ENCODE data around the gene SP6. TPM values are rescaled to one million over a fixed set of nuclear protein-coding genes. Genes with fewer than 3 reads are reported as not detected.
A peak's percentile ranks its signal among the peaks of the same experiment; 100 is the strongest.

Gene SP6
- total RNA-seq, 2 experiments from 2014 or later = 0.10 to 0.12 TPM

DNA sequence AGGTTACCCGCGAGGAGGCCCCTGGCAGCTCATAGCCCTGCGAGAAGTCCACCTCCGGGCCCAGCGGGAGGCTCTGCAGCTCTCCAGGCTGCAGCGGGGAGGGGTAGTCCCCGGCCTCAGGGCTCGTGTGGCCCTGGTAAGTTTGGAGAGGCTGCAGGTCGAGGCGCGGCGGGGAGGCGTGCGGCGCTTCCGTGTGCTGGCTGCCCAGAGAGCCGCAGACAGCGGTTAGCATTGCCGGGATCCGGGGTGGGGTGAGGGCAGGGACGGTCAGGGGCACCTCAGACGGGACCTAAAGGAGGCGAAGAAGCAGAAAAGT is 2.8 kb downstream of the SP6 start:
- Mint-ChIP-seq H3K27me3 (peaks cover 67% of the 10 kb centered on the region), H3K9me3 (no peaks in the 10 kb centered on the region), H3K4me3 (no peak overlapping the region), H3K36me3 (no peaks in the 10 kb centered on the region), H3K4me1 (ENCODE audit: low read depth) (peaks cover 24% of the 10 kb centered on the region), H3K27ac (no peak overlapping the region)
- intact Hi-C loops (cut with micrococcal nuclease) = loop anchor here (10.0 kb wide), 1 partner anchor 257 kb away; the partner anchor contains the start of genes CBX1 and SNX11
- ChIA-PET CTCF (interaction anchor here (1.2 to 18.4 kb wide), 9 partner anchors 5 to 101 kb away, joined by 3 to 672 read pairs (median 4); partner anchors contain the start of genes LRRC46, MRPL10, SP2 and SP6), POLR2A (no interaction called here)
- no peak for DNase-seq

DNA sequence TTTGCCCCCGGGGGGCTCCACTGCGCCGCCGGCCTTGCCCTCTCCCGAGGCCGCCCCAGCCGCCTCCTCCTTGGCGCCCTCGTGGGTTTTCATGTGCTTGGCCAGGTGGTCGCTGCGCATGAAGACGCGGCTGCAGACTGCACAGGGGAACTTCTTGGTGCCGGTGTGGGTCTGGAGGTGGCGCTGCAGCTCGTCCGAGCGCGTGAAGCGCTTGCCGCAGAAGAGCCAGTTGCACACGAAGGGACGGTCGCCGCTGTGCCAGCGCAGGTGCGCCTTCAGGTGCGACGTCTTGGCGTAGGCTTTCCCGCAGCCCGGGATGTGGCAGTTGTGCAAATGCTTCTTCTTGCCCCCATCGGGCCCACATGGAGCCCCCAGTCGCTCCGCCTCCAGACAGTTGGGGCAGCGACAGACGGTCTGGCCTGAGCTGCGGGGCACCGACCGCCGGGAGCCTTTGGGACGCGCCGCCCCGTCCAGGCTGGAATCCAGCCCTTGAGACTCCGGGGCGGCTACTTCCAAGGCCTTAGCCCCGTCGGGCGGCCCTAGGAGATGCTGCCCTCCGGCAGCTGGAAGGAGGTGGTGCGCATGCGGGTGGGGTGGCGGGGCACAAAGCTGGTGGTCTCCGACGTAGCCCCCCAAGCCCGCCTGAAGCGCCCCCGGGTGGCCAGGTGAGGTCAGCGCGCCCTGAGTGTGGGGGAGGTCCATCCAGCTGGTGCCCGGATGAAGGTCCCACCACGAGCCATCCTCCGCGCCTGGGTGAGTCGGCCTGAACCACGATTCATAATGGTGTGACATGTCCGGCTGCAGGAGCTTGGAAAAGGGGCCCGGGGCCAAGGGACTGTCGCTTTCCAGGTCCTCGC is 3.4 kb downstream of the SP6 start:
- Mint-ChIP-seq H3K4me3 (no peak overlapping the region), H3K27me3 (peaks cover 62% of the 10 kb centered on the region), H3K27ac (no peak overlapping the region), H3K9me3 (no peaks in the 10 kb centered on the region), H3K36me3 (no peaks in the 10 kb centered on the region), H3K4me1 (ENCODE audit: low read depth) (peaks cover 28% of the 10 kb centered on the region)
- intact Hi-C loops (cut with micrococcal nuclease) = loop anchor here (10.0 kb wide), 1 partner anchor 257 kb away; the partner anchor contains the start of genes CBX1 and SNX11
- ChIA-PET CTCF (interaction anchor here (0.6 to 18.4 kb wide), 13 partner anchors 6 to 131 kb away, joined by 3 to 672 read pairs (median 4); partner anchors contain the start of genes CDK5RAP3, LRRC46, MRPL10 and SP2), POLR2A (interaction anchor here (1.3 to 1.5 kb wide), 2 partner anchors 16 to 48 kb away, joined by 3 to 8 read pairs; partner anchors contain the start of genes LRRC46, MRPL10 and SP2)
- peak; percentile 59 for DNase-seq

DNA sequence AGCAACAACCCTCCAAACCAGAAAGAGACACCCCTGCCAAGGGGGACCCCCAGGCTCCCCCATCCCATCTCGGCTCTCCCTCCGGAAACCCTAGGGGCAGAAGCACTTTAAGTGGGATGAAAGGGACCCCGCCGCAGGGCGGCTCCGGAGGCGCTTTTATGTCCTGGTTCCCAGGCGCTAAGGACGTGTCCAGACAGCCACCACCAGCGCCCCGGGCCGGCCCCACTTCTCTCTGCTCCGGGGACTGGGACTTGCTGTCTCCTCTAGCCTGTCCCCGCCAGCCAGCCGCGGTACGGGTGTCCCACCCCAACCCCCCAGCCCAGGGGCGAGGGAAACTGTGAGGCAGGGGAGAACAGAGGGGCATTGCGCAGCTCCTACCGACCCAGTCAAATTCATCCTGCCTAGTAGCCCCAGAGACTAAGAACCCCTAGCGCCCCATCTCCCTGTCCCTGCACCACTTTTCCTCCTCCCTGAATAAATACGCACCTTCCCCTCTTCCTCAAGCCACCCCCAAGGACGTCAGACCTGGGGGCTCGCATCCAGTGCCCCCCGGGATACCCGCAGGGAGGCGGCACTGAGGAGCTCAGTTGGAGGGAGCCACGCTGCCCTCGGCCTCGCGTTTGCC is 4.1 kb downstream of the SP6 start:
- H3K27ac Mint-ChIP-seq = no peak overlapping the region
- DNase-seq = no peak
- CTCF ChIA-PET = interaction anchor here (0.6 to 18.4 kb wide), 12 partner anchors 7 to 131 kb away, joined by 3 to 672 read pairs (median 4); partner anchors contain the start of genes CDK5RAP3, LRRC46, MRPL10 and SP2
- no peaks in the 10 kb centered on the region for H3K36me3 Mint-ChIP-seq
- peaks cover 28% of the 10 kb centered on the region for H3K4me1 Mint-ChIP-seq (ENCODE audit: low read depth)
- H3K4me3 Mint-ChIP-seq = no peak overlapping the region
- intact Hi-C loops (cut with micrococcal nuclease) = loop anchor here (10.0 kb wide), 1 partner anchor 258 kb away; the partner anchor contains the start of genes CBX1 and SNX11
- POLR2A ChIA-PET = interaction anchor here (1.3 to 1.5 kb wide), 2 partner anchors 16 to 49 kb away, joined by 3 to 8 read pairs; partner anchors contain the start of genes LRRC46, MRPL10 and SP2
- no peaks in the 10 kb centered on the region for H3K9me3 Mint-ChIP-seq
- peaks cover 55% of the 10 kb centered on the region for H3K27me3 Mint-ChIP-seq

DNA sequence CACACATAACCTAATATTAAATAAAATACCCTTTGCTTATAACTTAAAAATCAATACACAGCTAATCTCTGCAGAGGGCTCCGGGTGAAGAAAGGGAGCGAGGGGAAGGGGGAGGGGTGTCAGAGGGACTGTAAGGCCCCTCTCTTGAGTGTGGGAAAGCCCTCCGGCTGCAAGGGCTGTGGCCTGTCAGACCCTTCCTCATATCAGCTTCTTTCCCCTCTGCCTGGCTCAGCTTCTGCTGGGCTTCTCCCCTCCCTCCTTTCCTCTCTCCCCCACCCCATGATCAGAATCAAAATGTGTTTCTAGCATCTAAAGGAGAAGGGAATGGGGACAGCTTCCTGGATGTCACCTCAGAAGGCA is 5.3 kb downstream of the SP6 start:
- Mint-ChIP-seq H3K27ac (no peak overlapping the region), H3K4me3 (no peak overlapping the region), H3K9me3 (no peaks in the 10 kb centered on the region), H3K36me3 (no peaks in the 10 kb centered on the region), H3K4me1 (ENCODE audit: low read depth) (peaks cover 33% of the 10 kb centered on the region), H3K27me3 (peaks cover 53% of the 10 kb centered on the region)
- CTCF ChIA-PET = interaction anchor here (0.8 to 18.4 kb wide), 5 partner anchors 8 to 43 kb away, joined by 3 to 672 read pairs (median 15); partner anchors contain the start of genes SP2 and SP6
- intact Hi-C loops (cut with micrococcal nuclease) = loop anchor here (10.0 kb wide), 1 partner anchor 259 kb away; the partner anchor contains the start of genes CBX1 and SNX11
- POLR2A ChIA-PET = no interaction called here
- no peak for DNase-seq

DNA sequence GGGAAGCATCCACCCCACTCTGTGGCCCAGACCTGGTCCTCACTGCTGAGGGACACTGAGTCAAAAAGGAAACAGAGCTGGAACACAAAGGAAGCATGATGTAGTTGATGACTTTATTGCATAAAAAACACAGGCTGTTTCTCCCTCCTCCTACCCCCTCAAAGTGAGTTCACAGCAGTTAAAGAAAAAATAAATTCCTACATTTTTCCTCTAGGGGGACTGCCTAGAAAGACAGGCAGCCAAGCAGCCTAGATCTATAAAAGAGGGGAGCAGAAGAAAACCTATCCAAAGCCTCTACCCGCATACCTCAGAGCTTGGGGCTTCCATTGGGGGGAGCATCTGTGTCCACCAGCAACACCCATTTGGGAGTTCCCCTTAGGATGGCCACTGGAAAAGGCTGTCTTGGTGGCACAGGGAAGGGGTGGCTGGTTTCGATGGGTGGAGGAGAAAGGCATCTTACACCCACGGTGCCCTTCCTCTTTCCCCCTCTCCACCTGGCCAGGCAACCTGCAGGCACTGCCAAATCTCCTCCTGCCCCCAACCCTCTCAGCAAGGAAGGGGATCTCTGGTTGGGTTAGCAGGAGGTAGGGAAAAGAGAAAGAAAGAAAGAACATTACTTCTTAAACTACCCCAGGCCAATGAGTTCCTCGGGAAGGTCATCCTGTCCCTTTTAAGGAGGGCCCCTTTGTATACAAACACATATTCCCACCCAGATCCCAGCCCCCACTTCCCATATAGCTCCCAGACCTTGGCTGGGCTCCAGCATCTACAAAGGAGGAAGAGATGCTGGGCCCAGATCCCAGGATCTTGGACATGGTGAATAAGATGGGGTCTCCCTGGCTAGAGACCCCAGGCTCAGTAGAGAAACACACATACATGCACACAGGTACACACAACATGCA is 5.9 kb downstream of the SP6 start:
- no peak overlapping the region for H3K27ac Mint-ChIP-seq
- H3K4me3 Mint-ChIP-seq = no peak overlapping the region
- POLR2A ChIA-PET = interaction anchor here (1.1 kb wide), 1 partner anchor 49 kb away, joined by 3 read pairs; no protein-coding TSS in a partner anchor
- no peaks in the 10 kb centered on the region for H3K9me3 Mint-ChIP-seq
- intact Hi-C loops (cut with micrococcal nuclease) = loop anchor here (5.0 to 10.0 kb wide), 2 partner anchors 177 to 260 kb away; partner anchors contain the start of genes CBX1 and SNX11
- peaks cover 47% of the 10 kb centered on the region for H3K27me3 Mint-ChIP-seq
- DNase-seq = no peak
- H3K36me3 Mint-ChIP-seq = no peaks in the 10 kb centered on the region
- CTCF ChIA-PET = interaction anchor here (0.6 to 18.4 kb wide), 5 partner anchors 9 to 43 kb away, joined by 3 to 672 read pairs (median 15); partner anchors contain the start of genes SP2 and SP6
- peaks cover 34% of the 10 kb centered on the region for H3K4me1 Mint-ChIP-seq (ENCODE audit: low read depth)

DNA sequence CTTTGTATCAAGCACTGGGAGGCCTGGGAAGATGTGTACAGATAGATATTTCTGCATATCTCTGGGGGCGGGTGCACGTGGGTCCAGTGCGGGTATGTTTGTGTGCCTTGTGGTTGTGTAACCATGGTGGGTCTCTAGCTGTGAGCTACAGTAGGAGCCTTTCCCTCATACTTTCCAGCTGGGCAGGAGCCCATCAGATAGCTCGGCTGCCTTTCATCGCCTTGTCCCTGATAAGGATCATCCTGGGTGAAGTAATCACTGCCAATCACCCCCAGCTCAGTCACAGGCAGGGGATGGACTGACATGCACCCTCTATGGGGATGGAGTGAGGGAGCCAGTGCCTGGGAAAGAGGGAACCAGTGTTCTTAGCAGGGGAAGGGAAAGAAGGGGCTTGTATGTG is 6.7 kb downstream of the SP6 start:
- no peaks in the 10 kb centered on the region for H3K36me3 Mint-ChIP-seq
- ChIA-PET CTCF (interaction anchor here (2.5 to 18.4 kb wide), 3 partner anchors 9 to 44 kb away, joined by 14 to 672 read pairs (median 99); partner anchors contain the start of genes SP2 and SP6), POLR2A (interaction anchor here (1.1 kb wide), 1 partner anchor 50 kb away, joined by 3 read pairs; no protein-coding TSS in a partner anchor)
- peaks cover 39% of the 10 kb centered on the region for H3K27me3 Mint-ChIP-seq
- no peak for DNase-seq
- intact Hi-C loops (cut with micrococcal nuclease) = loop anchor here (5.0 to 10.0 kb wide), 2 partner anchors 178 to 261 kb away; partner anchors contain the start of genes CBX1 and SNX11
- H3K27ac Mint-ChIP-seq = no peak overlapping the region
- peaks cover 37% of the 10 kb centered on the region for H3K4me1 Mint-ChIP-seq (ENCODE audit: low read depth)
- no peak overlapping the region for H3K4me3 Mint-ChIP-seq
- H3K9me3 Mint-ChIP-seq = no peaks in the 10 kb centered on the region

DNA sequence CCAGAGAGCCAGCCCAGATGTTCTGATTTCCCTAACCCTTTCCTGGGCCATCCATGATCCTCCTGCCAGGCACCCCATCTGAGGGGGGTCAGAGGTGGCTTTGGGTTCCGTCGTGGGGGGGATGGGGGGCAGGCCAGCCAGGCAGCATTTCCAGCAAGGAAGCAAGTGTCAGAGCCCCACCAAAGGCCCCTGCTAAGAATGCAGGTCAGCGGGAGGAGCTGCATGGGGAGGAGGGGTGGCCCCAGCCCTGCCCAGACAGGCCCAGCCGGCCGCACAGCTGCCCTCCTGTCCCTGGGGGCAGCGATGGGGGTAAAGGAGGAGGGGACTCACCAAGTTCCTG is 7.6 kb downstream of the SP6 start:
- Mint-ChIP-seq H3K27ac (no peak overlapping the region), H3K36me3 (no peaks in the 10 kb centered on the region), H3K4me3 (no peak overlapping the region), H3K4me1 (ENCODE audit: low read depth) (peaks cover 37% of the 10 kb centered on the region), H3K9me3 (no peaks in the 10 kb centered on the region), H3K27me3 (peaks cover 30% of the 10 kb centered on the region)
- CTCF ChIA-PET = interaction anchor here (0.6 to 18.4 kb wide), 15 partner anchors 10 to 175 kb away, joined by 3 to 672 read pairs (median 6); partner anchors contain the start of genes CDK5RAP3, LRRC46, MRPL10 and OSBPL7
- intact Hi-C loops (cut with micrococcal nuclease) = loop anchor here (2.0 to 10.0 kb wide), 4 partner anchors 97 to 261 kb away; partner anchors contain the start of genes CBX1, CDK5RAP3, PNPO and SNX11
- DNase-seq = no peak
- POLR2A ChIA-PET = interaction anchor here (1.4 kb wide), 1 partner anchor 52 kb away, joined by 10 read pairs; the partner anchor contains the start of gene SP2

DNA sequence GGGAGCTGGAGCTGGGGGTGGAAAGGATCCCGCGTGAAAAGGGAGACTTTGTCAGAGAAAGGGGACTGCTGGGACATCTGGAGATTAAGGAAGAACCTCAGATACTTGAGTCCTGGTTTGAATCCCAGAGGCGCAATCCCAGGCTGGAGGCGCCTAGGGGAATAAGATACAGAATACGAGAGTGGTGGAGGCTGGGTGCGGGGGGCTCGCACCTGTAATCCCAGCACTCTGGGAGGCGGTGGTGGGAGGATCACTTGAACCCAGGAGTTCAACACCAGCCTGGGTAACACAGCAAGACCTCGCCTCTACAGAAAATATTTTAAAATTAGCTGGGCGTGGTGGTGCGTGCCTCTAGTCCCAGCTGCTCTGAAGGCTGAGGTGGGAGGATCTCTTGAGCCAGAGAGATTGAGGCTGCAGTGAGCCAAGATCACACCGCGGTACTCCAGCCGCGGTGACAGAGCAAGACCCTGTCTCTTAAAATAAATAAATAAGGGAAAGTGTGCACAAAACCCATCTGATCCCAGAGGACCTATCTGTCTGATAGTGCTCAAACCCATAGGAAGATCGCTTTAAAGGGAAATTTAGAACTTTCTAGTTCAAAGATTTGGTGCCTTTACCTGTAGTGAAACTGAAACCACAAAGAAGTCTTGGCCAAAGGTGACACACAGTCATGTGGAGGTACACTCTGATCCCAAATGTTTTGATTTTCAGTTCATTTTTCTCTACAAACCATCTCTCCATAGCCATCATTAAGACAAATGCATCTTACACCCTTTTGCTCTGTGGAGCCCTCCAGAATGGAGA is 9.3 kb downstream of the SP6 start:
- peak overlapping the region; percentile 91 for H3K4me3 Mint-ChIP-seq
- DNase-seq = no peak
- intact Hi-C loops (cut with micrococcal nuclease) = loop anchor here (1.0 to 10.0 kb wide), 6 partner anchors 49 to 263 kb away; partner anchors contain the start of genes CBX1, CDK5RAP3, PNPO and SNX11
- ChIA-PET CTCF (interaction anchor here (0.6 to 18.4 kb wide), 25 partner anchors 7 to 170 kb away, joined by 3 to 672 read pairs (median 5); partner anchors contain the start of genes CDK5RAP3, LRRC46, MRPL10 and PNPO), POLR2A (interaction anchor here (1.2 to 2.3 kb wide), 4 partner anchors 10 to 100 kb away, joined by 3 to 15 read pairs (median 8); partner anchors contain the start of genes LRRC46, MRPL10, PNPO and SP2)
- H3K36me3 Mint-ChIP-seq = peaks cover 1% of the 10 kb centered on the region
- H3K27me3 Mint-ChIP-seq = peaks cover 22% of the 10 kb centered on the region
- H3K4me1 Mint-ChIP-seq (ENCODE audit: low read depth) = peaks cover 30% of the 10 kb centered on the region
- H3K27ac Mint-ChIP-seq = peak overlapping the region; percentile 70
- H3K9me3 Mint-ChIP-seq = no peaks in the 10 kb centered on the region

DNA sequence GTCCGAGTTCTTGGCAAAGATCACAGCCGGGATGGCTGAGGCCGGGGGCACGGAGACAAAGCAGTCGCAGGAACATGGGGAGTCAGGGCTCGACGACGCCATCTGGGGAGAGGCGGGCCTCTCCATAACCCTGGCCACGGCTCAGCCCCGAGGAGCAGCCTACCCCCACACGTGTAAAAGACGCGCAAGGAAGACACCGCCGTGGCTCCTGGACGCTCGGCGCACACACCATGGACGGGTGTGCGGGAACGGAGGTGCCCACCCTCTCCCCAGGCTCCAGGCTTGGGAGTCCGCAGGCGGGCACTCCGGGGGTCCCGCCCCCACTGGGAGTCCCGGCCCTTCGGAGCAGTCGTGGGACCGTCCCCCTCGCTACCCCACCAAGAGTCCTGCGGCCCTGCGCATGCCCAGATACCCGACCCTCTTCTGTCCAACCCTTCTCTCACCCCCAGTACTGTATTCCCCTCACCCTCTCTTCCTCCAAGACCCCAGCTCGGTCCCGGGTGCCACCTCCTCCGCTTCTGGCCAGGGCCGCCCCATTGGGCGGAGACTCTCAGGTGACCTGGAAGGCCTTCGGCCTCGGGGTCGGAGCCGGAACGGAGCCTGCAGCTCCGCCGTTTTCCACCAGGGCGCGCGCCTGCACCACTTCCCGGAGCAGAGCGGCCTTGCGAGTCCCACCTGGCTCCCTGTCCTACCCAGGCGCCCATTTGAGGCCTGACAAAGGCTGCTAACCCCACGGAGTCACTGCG is 10.0 kb downstream of the SP6 start, which contains the start of gene SCRN2:
SCRN2 (minus strand) TSS at position 532 of the 746 bp plus-strand sequence; CDS start at position 102, 430 bp downstream.
- H3K27me3 Mint-ChIP-seq = peaks cover 15% of the 10 kb centered on the region
- ChIA-PET POLR2A (interaction anchor here (0.7 to 2.3 kb wide), 5 partner anchors 9 to 100 kb away, joined by 3 to 15 read pairs (median 6); partner anchors contain the start of genes LRRC46, MRPL10, PNPO and SP2), CTCF (interaction anchor here (0.5 to 18.4 kb wide), 22 partner anchors 10 to 171 kb away, joined by 3 to 672 read pairs (median 4); partner anchors contain the start of genes CDK5RAP3, LRRC46, MRPL10 and PNPO)
- intact Hi-C loops (cut with micrococcal nuclease) = loop anchor here (1.0 to 10.0 kb wide), 4 partner anchors 49 to 264 kb away; partner anchors contain the start of genes CBX1, SNX11 and SP2
- H3K9me3 Mint-ChIP-seq = no peaks in the 10 kb centered on the region
- peak; percentile 95 for DNase-seq
- peak within 1 kb of the TSS; percentile 91 for H3K4me3 Mint-ChIP-seq
- peaks cover 1% of the 10 kb centered on the region for H3K36me3 Mint-ChIP-seq
- H3K4me1 Mint-ChIP-seq (ENCODE audit: low read depth) = peaks cover 30% of the 10 kb centered on the region
- H3K27ac Mint-ChIP-seq = peak within 1 kb of the TSS; percentile 70

Data from activated CD4-positive, alpha-beta memory T cell treated with anti-CD3 and anti-CD28 coated beads for 36 hours (primary cell).